Stomach (tissue), 9 donors: Measurements from ENCODE around the gene ESR1. TPM values are rescaled to one million over a fixed set of nuclear protein-coding genes. Genes with fewer than 3 reads are reported as not detected.
"Not testable (repeated sequence)": the region's sequence is repeated elsewhere in the genome, so short reads cannot be mapped to it uniquely, and the experiment has no call there.

Source experiments
- DNase-seq, 2 donors: peaks; one replicate each; pipeline versions ENCODE4 v3.0.0 to v3.0.0-alpha.2; 2013 to 2019
- H3K27ac ChIP-seq, 5 donors: fragments of 200-600 bp in 4 of 5; sonication (generic) in 4 of 5; one replicate each; pipeline ENCODE4 v1.5.1; 2013 to 2019; ENCODE audit warnings: mild to moderate bottlenecking in 1 of 5, moderate library complexity in 1 of 5
- H3K27me3 ChIP-seq, 3 donors: fragments of 200-600 bp; sonication (generic); one replicate each; pipeline ENCODE4 v1.5.1; 2017 to 2019; ENCODE audit warnings: mixed run types in 1 of 3
- H3K36me3 ChIP-seq, 4 donors: fragments of 200-600 bp; sonication (generic); 1 replicate in 3 of 4; 2 replicates in 1 of 4; pipeline ENCODE4 v1.5.1; 2016 to 2019
- H3K4me1 ChIP-seq, 4 donors: fragments of 200-600 bp; sonication (generic); one replicate each; pipeline ENCODE4 v1.5.1; 2016 to 2019
- H3K4me3 ChIP-seq, 4 donors: fragments of 200-600 bp; sonication (generic) in 3 of 4; one replicate each; pipeline ENCODE4 v1.5.1; 2016 to 2019; ENCODE audit warnings: mild to moderate bottlenecking in 1 of 4
- H3K9me3 ChIP-seq, 4 donors: fragments of 200-600 bp; sonication (generic); one replicate each; pipeline ENCODE4 v1.5.1; 2016 to 2019
- CTCF ChIP-seq, 7 experiments: fragments of 450-650 bp in 4 of 7; fragments of 200-600 bp in 3 of 7; sonication (generic) in 3 of 7; IDR thresholded peaks; one replicate each; pipeline ENCODE4 v1.5.1; 2016 to 2019; ENCODE audit warnings: antibody characterized with exemption in 7 of 7, control low read depth in 2 of 7, mild to moderate bottlenecking in 1 of 7
- EP300 ChIP-seq: sonication (generic); formaldehyde crosslinking; IDR thresholded peaks from one replicate; pipeline ENCODE4 v1.6.1; 2017; ENCODE audit warnings: antibody characterized with exemption
- POLR2A ChIP-seq, 4 donors: fragments of 450-650 bp; IDR thresholded peaks; one replicate each; pipeline ENCODE4 v1.6.1; 2016; ENCODE audit warnings: antibody characterized with exemption in 4 of 4, control low read depth in 2 of 4, mild to moderate bottlenecking in 1 of 4, moderate library complexity in 1 of 4
- POLR2AphosphoS5 ChIP-seq, 3 donors: sonication (generic); formaldehyde crosslinking; IDR thresholded peaks; one replicate each; pipeline ENCODE4 v1.6.1; 2016; ENCODE audit warnings: antibody characterized with exemption in 3 of 3
- WGBS, 5 donors: extraction: QIAGEN DNeasy Blood & Tissue Kit in 3 of 5; methylation state at CpG; one replicate each; pipeline versions ENCODE4 v1.1.5 to v1.1.7; 2013 to 2018; 5-methylcytosine and 5-hydroxymethylcytosine counted together
- intact Hi-C: fragments of 100-400 bp; cut with DNase I; formaldehyde crosslinking; loops from one replicate; pipeline ENCODE4 v1.15.1; 2023; ENCODE audit warnings: low total_unique reads
- polyA plus RNA-seq, 3 donors: library from polyadenylated mRNA; stranded (reverse); fragments of 200-250 nt; gene quantifications; one replicate each; pipeline ENCODE4 v1.2.3, GENCODE V29; 2013
- total RNA-seq, 5 donors: library from RNA; depleted of rRNA; stranded (reverse); fragments of >200 nt; gene quantifications; one replicate each; pipeline versions ENCODE4 v1.1.0 to v1.2.3, GENCODE V29; 2014 to 2016
- donor health status: healthy with polysubstance abuse.
- donor health status: Bipolar disorder and iron deficiency.
- donor health status: healthy.

ESR1 gene
- total and polyA plus RNA-seq, 8 donors, result 0.05 to 2.0 (median 1.8) TPM; not detected in 3

GRCh38 chr6:152136449-152136825 is 329.0 kb downstream of the ESR1 start:
- DNase-seq, result no peak
- TF ChIP-seq CTCF (IDR thresholded peaks at IDR 0.05) (no peak), POLR2A (IDR thresholded peaks at IDR 0.05) (no peak), EP300 (no peak), POLR2AphosphoS5 (IDR thresholded peaks at IDR 0.05) (no peak)
- no peaks in the 10 kb centered on the region for H3K27me3 ChIP-seq
- no peak overlapping the region for H3K27ac ChIP-seq
- H3K36me3 ChIP-seq, result peaks cover 30 to 98% (median 97%) of the 10 kb centered on the region in 4 donors
- H3K4me1 ChIP-seq, result peaks cover 0 to 7% (median 2%) of the 10 kb centered on the region in 4 donors
- no peaks in the 10 kb centered on the region for H3K9me3 ChIP-seq
- intact Hi-C loops, result no loop called here
- no peak overlapping the region for H3K4me3 ChIP-seq
- WGBS, 5 donors, result 79 to 90% (median 85%) methylated on average over 8 of the region's 8 CpGs

- H3K4me3 ChIP-seq, H3K9me3 ChIP-seq, H3K27me3 ChIP-seq, H3K4me1 ChIP-seq, DNase-seq, H3K27ac ChIP-seq, intact Hi-C loops: not testable (repeated sequence)
- 89 to 97% (median 96%) methylated on average over 6 of the region's 6 CpGs for WGBS, 5 donors
- H3K36me3 ChIP-seq, result peaks cover 18 to 96% (median 96%) of the 10 kb centered on the region in 4 donors
Measured at GRCh38 chr6:152138344-152138743, 330.9 kb downstream of the ESR1 start.

- no peak overlapping the region for H3K27ac ChIP-seq
- H3K36me3 ChIP-seq, result peaks cover 18 to 98% (median 90%) of the 10 kb centered on the region in 4 donors
- DNase-seq, result peak in 1 of 2 donors; percentile 37
- no peaks in the 10 kb centered on the region for H3K27me3 ChIP-seq
- TF ChIP-seq POLR2A (IDR thresholded peaks at IDR 0.05) (no peak), EP300 (no peak)
- no peaks in the 10 kb centered on the region for H3K9me3 ChIP-seq
- H3K4me3 ChIP-seq, result no peak overlapping the region
- intact Hi-C loops, result no loop called here
- WGBS, 5 donors, result 78 to 92% (median 85%) methylated on average over 5 of the region's 5 CpGs
- no peaks in the 10 kb centered on the region for H3K4me1 ChIP-seq
Measured at GRCh38 chr6:152142105-152142504, 334.6 kb downstream of the ESR1 start.

- DNase-seq, result no peak
- 92 to 97% (median 95%) methylated on average over 11 of the region's 11 CpGs for WGBS, 5 donors
- no peaks in the 10 kb centered on the region for H3K4me1 ChIP-seq
- H3K9me3 ChIP-seq, result no peaks in the 10 kb centered on the region
- TF ChIP-seq POLR2AphosphoS5 (IDR thresholded peaks at IDR 0.05) (no peak), CTCF (IDR thresholded peaks at IDR 0.05) (no peak), POLR2A (IDR thresholded peaks at IDR 0.05) (no peak), EP300 (no peak)
- H3K36me3 ChIP-seq, result peaks cover 31 to 98% (median 93%) of the 10 kb centered on the region in 4 donors
- H3K27me3 ChIP-seq, result no peaks in the 10 kb centered on the region
- H3K27ac ChIP-seq, result no peak overlapping the region
- intact Hi-C loops, result no loop called here
- no peak overlapping the region for H3K4me3 ChIP-seq
Measured at GRCh38 chr6:152143359-152143758, 335.9 kb downstream of the ESR1 start.

GRCh38 chr6:152146385-152146784 is 338.9 kb downstream of the ESR1 start:
- H3K27ac ChIP-seq, result no peak overlapping the region
- peaks cover 37 to 98% (median 92%) of the 10 kb centered on the region in 4 donors for H3K36me3 ChIP-seq
- WGBS, 5 donors, result 74 to 100% (median 91%) methylated on average over 1 of the region's 1 CpG
- no peak for DNase-seq
- intact Hi-C loops, result no loop called here
- TF ChIP-seq CTCF (IDR thresholded peaks at IDR 0.05) (no peak), POLR2A (IDR thresholded peaks at IDR 0.05) (no peak), EP300 (no peak), POLR2AphosphoS5 (IDR thresholded peaks at IDR 0.05) (no peak)
- no peaks in the 10 kb centered on the region for H3K4me1 ChIP-seq
- H3K4me3 ChIP-seq, result no peak overlapping the region
- H3K9me3 ChIP-seq, result no peaks in the 10 kb centered on the region
- no peaks in the 10 kb centered on the region for H3K27me3 ChIP-seq
